ENCODE data around the gene MCFD2.
"Not testable (repeated sequence)": the region's sequence is repeated elsewhere in the genome, so short reads cannot be mapped to it uniquely, and the experiment has no call there.

The MCFD2 gene

GRCh38 chr2:46936566-46936965 is 21.0 kb upstream of the MCFD2 start:
- DNase-seq: no peak

- no peak for DNase-seq
These were observed 19.5 kb upstream of the MCFD2 start for GRCh38 chr2:46935071-46935470.

GRCh38 chr2:46929612-46930011 is 14.0 kb upstream of the MCFD2 start:
- no peak for DNase-seq

- DNase-seq: no peak
These were observed 11.3 kb upstream of the MCFD2 start for GRCh38 chr2:46926863-46927262.

DNA sequence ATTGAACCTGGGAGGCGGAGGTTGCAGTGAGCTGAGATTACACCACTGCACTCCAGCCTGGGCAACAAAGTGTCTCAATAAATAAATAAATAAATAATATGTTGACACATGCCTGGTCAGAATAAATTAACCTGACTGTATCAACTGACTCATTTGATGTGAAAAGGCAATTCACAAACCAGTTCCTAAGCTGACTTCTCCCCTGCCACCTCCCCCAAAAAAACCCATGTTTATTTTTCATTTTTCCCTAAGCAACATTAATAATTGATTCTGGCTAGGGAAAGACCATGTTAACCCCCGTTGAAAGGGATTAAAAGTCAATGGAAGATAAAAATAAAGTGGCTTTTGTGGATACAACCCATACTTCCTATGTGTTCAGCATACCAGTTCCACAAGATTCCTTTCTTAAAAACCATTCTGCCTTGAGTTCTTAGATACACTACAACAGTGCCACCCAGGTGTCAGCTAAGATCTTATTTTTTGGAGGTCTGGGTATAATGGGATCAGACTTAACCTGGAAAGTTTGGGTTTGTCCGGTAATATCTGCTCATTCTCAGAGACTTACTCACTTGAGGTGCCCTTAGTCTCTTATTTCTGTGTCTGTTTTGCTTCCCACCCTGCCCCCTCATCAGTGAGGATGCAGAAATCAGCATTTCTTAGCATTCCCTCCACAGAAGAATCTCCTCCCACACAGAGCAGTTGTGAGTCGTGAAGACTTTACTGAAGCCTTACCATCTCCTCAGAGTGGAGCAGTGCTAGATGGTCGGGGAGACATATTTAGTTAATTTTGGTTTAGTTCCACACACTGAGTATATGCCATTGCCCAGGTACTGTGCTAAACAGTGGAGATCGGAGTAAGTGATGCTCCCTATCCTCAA is 10.1 kb upstream of the MCFD2 start:
- DNase-seq: no peak

DNA sequence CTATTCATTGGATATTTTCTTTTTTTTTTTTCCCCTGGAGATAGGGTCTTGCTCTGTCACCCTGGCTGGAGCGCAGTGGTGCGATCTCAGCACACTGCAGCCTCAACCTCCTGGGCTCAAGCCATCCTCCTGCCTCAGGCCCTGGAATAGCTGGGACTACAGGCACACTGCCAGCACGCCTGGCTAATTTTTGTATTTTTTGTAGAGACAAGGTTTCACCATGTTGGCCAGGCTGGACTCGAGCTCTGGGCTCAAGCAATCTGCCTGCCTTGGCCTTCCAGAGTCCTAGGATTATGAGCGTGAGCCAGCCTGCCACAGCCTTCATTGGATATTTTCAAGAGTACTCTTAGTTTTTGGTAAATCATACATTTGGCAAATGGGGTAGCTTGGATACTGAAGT is 9.0 kb upstream of the MCFD2 start:
- no peak for DNase-seq

DNA sequence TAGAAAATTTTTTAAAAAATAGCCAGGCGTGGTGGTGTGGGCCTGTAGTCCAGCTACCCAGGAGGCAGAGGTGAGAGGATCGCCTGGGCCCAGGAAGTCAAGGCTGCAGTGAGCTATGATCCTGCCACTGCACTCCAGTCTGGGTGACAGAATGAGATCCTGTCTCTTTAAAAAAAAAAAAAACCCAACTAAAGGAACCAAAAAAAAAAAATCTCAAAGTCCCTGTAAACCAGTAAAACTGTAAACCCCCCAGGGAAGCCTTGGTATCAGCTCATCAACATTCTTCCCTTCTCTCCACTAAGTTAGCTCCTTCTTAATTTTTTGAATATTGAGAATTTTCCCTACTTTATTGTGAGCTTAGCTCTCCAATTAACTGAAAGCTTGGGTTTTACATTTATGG is 8.4 kb upstream of the MCFD2 start:
- DNase-seq: no peak

GRCh38 chr2:46923041-46923528 is 7.5 kb upstream of the MCFD2 start:
- no peak for DNase-seq

DNA sequence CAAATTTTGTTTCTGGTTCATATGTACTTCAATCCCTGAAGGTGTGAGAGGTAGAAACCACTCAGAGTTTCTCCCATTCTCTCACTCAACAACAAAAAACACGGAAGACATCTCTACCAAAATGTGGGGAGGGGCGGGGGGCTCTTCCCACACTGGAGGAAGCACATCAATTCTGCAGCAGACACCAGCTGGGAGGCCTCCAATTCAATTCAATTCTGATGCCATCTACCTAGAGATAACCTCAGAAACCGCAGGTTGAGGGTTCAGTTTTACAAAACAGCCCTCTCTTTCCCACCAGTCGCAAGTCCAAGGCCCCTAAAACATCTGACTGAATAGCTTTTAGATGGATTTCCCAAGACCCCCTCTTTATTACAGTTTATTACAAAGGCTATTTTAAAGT is 7.0 kb upstream of the MCFD2 start:
- DNase-seq: no peak

DNA sequence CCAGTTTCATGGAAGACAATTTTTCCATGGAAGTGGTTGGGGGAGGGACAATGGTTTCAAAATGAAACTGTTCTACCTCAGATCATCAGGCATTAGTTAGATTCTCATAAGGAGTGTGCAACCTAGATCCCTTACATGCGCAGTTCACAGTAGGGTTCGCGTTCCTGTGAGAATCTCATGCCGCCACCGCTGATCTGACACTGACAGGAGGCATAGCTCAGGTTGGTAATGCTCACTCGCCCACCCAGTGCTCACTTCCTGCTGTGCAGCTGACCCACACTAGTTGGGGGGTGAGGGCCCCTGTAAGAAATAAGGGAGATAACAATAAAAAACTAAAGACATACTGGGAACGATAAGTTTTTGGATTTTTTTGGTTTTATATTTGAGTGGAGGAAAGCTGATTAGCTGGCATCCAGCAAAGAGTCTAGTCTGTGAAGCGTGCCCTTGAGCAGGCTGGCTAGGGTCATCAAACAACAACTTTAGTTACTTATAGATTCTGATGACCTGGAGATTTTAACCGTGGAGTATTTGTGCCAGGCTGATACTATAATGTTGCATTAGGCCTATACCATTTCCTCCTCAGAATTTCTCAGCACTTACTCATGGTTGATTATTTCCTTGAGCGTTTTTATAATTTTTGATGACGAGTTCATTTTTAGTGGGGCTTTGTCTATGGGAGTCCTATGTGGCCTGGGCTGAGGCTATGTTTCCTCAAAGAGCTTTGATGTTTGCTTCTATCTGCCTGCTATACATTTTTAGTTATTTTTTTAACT is 6.3 kb upstream of the MCFD2 start:
- DNase-seq: no peak

DNA sequence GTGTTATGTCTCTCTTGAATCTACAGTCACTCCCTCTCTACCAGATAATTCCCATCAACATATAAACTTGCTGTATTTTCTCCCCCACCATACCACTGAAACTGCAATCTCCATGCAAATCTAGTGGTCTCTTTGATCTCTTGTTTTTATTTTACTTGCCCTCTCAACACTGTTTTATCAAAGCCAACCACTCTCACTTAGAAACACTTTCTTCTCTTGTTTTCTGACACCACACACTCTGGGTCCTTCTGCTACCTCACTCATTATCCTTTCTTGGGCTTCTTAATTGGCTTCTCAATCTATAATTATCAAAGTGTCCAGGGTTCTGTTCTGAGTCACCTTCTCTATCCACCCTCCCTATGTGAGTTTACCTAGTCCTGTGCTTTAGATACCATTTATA is 2.0 kb upstream of the MCFD2 start:
- no peak for DNase-seq

- peak; percentile 74 for DNase-seq
These were observed 415 bp upstream of the MCFD2 start for GRCh38 chr2:46915811-46916630.

DNA sequence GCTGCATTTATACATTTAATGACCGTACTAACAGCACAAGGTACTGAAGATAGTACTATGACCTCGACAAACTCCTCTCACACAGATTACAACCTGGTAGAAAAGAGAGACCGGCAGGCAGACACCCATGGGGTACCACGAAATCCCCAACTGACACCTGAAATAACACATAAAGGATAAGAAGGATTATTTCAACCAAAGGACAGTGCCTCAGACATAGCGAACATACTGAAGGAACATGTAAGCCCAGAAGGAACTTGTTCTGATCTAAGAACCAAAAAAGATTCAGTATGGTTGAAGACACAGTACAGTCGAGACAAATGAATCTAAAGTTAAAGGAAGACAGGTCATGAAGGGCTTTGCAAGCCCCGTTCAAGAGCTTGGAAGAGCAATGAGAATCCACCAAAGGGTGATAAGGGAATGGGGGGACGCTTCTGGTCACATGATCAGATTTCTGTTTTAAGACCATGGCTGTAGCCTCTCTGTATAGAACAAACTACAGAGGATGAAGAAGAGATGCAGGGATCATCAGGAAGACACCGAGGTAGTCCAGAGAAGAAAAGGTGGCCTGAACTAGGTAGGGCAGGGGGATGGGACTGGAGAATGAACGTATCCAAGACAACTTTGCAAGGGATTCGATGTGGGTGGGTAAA is 902 bp downstream of the MCFD2 start:
- no peak for DNase-seq

GRCh38 chr2:46913471-46914381 is 1.9 kb downstream of the MCFD2 start:
- no peak for DNase-seq

- no peak for DNase-seq
These were observed 5.7 kb downstream of the MCFD2 start for GRCh38 chr2:46909771-46910419.

- DNase-seq: no peak
These were observed 6.5 kb downstream of the MCFD2 start for GRCh38 chr2:46909150-46909549.

GRCh38 chr2:46904908-46905678 is 10.5 kb downstream of the MCFD2 start:
- not testable (repeated sequence) for DNase-seq

- not testable (repeated sequence) for DNase-seq
These were observed 12.6 kb downstream of the MCFD2 start for GRCh38 chr2:46902980-46903379.

DNA sequence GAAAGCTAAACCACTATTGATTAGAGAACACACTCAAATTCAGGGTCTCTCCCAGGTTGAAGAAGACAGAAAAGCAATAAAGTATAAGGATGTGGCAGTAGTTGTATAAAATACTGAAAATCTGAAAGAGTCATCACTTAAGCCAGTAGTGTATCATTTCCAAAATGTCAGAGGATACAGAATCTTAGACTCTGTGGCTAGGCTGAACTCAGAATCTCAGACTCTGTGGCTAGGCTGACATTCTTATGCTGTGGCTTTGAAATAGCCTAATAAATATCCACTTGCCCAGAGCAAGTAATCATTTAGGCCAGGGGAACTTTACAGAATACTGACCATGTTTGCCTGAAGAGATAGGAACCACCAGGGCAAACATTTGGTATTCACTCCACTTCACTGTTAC is 13.1 kb downstream of the MCFD2 start:
- DNase-seq: no peak

DNA sequence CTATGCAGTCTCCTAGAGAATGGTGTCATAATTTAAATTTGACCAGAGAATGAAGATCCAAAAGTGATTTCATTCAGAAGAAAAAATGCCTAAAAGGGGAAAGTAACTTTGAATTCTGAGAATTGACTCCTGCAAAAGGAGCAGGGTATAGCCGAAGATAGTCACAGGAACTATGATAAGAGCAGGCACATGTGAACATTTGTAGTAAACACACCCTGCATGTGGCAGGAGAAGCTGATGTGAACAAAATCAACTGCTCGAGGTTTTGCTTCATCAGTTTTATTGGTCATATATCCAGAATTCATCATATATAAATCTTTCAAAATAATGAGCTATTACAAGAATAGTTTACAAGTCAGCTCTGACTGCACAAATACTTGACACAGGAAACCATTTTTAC is 14.0 kb downstream of the MCFD2 start:
- DNase-seq: no peak
